ENCODE measurements around the gene TCF7L1.
"Not testable (repeated sequence)": the region's sequence is repeated elsewhere in the genome, so short reads cannot be mapped to it uniquely, and the experiment has no call there.

TCF7L1 gene

DNA sequence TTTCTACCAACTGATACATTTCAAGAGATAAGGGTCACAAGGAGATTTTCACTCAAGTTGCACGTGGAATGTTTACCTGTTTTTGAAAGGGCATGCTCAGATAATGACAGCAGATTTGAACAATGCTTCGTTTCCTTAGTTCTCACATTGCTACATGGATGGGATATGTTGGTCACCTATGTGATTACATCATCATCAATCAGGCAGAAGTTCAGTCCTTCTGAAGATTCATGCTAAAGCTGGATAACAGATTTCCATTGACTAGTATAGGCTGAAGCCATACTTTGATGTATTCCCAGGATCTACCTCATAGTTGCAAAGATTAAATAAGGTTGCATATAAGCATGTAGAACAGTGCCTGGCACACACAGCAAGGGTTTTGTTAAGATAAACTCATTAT is 19.7 kb downstream of the TCF7L1 start:
- TF ChIP-seq, protein P1, sequence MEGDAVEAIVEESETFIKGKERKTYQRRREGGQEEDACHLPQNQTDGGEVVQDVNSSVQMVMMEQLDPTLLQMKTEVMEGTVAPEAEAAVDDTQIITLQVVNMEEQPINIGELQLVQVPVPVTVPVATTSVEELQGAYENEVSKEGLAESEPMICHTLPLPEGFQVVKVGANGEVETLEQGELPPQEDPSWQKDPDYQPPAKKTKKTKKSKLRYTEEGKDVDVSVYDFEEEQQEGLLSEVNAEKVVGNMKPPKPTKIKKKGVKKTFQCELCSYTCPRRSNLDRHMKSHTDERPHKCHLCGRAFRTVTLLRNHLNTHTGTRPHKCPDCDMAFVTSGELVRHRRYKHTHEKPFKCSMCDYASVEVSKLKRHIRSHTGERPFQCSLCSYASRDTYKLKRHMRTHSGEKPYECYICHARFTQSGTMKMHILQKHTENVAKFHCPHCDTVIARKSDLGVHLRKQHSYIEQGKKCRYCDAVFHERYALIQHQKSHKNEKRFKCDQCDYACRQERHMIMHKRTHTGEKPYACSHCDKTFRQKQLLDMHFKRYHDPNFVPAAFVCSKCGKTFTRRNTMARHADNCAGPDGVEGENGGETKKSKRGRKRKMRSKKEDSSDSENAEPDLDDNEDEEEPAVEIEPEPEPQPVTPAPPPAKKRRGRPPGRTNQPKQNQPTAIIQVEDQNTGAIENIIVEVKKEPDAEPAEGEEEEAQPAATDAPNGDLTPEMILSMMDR (IDR thresholded peaks at IDR 0.05) = no peak
- no peaks in the 10 kb centered on the region for H3K27me3 ChIP-seq
- H3K4me1 ChIP-seq = peaks cover 0 to 46% (median 14%) of the 10 kb centered on the region in 4 donors
- intact Hi-C loops (cut with DNase I; ENCODE audit: low total_unique reads) = no loop called here
- H3K9me3 ChIP-seq = no peaks in the 10 kb centered on the region
- no peak for DNase-seq
- H3K4me3 ChIP-seq = no peak overlapping the region
- H3K27ac ChIP-seq = no peak overlapping the region
- H3K36me3 ChIP-seq = no peaks in the 10 kb centered on the region

DNA sequence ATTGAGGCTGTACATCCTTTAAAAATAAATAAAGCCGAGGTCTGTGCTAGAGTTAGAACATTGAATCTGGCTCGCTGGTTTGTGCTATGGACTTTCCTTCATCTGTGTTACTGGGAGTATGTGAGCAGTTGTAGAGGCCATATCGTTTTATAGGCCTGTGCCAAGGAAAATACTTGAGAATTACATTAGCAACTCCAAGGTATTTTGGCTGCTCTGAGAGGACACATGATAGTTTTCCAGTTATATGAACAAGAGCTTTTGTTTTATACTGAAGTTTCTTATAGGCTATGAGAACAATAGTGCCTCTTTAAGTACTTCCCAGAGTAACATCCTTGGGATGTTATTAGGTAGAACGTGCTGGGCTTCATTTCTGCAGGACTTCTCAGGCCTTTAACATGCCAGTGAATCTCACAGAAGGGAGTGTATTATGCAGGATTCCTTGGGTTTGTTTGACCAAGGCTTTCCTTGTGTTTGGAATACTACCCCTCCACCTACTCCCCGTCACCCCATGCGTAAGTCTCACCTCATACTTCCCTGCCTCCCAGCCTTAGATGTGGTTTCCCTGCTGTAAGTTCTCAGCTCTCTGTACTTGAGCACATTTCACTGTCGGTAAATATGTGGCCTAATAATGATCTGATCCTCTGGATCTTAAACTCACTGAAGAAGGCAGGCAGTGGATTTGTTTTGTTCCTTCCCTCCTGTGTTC is 21.0 kb downstream of the TCF7L1 start:
- Histone ChIP-seq H3K9me3 (no peaks in the 10 kb centered on the region), H3K27ac (peak overlapping the region in 1 of 2 donors; percentile 1), H3K27me3 (no peaks in the 10 kb centered on the region), H3K36me3 (no peaks in the 10 kb centered on the region), H3K4me3 (no peak overlapping the region), H3K4me1 (peaks cover 0 to 57% (median 21%) of the 10 kb centered on the region in 4 donors)
- intact Hi-C loops (cut with DNase I; ENCODE audit: low total_unique reads) = no loop called here
- TF ChIP-seq, protein P1 (IDR thresholded peaks at IDR 0.05) = no peak
- DNase-seq = no peak

DNA sequence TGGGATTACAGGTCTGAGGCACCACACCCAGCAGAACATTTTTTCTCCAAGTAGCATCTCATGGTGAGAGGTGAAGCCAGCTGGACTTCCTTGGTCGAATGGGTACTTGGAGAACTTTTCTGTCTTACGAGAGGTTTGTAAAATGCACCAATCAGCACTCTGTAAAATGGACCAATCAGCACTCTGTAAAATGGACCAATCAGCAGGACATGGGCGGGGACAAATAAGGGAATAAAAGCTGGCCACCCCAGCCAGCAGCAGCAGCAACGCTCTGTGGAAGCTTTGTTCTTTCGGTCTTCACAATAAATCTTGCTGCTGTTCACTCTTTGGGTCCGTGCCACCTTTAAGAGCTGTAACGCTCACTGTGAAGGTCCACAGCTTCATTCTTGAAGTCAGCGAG is 21.9 kb downstream of the TCF7L1 start:
- H3K4me3 ChIP-seq; intact Hi-C loops (cut with DNase I; ENCODE audit: low total_unique reads); H3K27ac ChIP-seq; H3K36me3 ChIP-seq; H3K27me3 ChIP-seq; H3K9me3 ChIP-seq: not testable (repeated sequence)
- peak in 1 of 2 donors; percentile 3 for DNase-seq
- H3K4me1 ChIP-seq = peaks cover 0 to 63% (median 22%) of the 10 kb centered on the region in 4 donors

DNA sequence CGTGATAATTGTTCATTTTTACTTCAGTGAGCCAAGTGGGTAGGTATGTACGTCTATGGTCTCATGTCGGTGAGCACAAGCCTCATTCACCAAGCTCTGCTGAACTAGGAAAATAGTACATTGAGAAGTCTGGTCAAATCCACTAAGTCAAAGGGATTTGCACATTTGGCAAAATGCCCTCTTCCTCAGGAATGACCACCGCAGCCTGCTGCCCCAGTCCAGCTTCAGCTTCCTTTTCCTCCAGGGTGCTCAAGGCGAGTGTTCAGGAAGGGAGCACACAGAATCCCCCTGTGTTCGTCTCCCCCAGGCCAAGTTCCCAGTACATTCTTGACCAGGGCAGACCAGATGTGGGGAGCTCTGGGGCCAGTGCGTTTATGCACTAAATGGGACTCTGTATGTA is 23.0 kb downstream of the TCF7L1 start:
- TF ChIP-seq, protein P1 (IDR thresholded peaks at IDR 0.05) = no peak
- peaks cover 0 to 69% (median 25%) of the 10 kb centered on the region in 4 donors for H3K4me1 ChIP-seq
- H3K9me3 ChIP-seq = no peaks in the 10 kb centered on the region
- no peaks in the 10 kb centered on the region for H3K27me3 ChIP-seq
- no peaks in the 10 kb centered on the region for H3K36me3 ChIP-seq
- H3K4me3 ChIP-seq = no peak overlapping the region
- no peak overlapping the region for H3K27ac ChIP-seq
- intact Hi-C loops (cut with DNase I; ENCODE audit: low total_unique reads) = no loop called here
- peak in 1 of 2 donors; percentile 25 for DNase-seq

DNA sequence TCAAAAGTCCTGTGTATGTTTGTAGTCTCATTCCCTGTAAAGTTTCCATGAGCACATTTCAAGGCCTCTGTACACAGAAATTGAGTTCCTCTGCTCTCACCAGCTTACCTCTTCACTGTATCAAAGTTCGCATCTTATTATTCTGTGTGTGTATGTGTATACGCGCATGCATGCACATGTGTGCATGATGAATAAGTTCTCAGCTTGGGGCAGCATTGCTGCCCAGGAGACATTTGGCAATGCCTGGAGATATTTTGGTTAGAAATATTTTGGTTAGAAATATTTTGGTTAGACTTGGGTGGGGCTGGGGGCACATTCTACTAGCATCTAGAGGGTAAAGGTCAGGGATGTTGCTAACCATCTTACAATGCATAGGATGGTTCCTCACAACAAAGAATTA is 23.4 kb downstream of the TCF7L1 start:
- Histone ChIP-seq H3K36me3 (no peaks in the 10 kb centered on the region), H3K4me1 (peaks cover 0 to 74% (median 30%) of the 10 kb centered on the region in 4 donors), H3K27ac (no peak overlapping the region), H3K9me3 (no peaks in the 10 kb centered on the region), H3K4me3 (no peak overlapping the region), H3K27me3 (no peaks in the 10 kb centered on the region)
- intact Hi-C loops (cut with DNase I; ENCODE audit: low total_unique reads) = no loop called here
- TF ChIP-seq, protein P1 (IDR thresholded peaks at IDR 0.05) = no peak
- DNase-seq = no peak

DNA sequence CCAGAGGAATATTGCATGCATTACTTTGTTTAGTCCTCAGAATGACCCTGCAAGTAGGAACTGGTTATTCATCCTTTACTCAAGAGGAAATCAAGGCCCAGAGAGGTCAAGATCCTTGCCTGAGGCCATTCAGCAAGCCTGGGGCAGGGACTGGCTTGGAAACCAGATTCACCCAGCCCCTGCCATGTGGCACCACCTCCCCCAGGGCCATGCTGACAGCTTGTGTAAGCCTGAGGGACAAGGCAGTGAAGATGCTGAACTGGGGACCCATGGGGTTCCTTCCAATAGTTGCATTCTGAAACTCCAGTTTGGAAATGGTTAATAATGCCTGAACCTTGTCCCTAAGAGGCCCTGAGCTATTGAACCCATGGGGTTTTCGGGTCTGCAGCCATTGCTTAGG is 24.2 kb downstream of the TCF7L1 start:
- Histone ChIP-seq H3K27me3 (no peaks in the 10 kb centered on the region), H3K9me3 (no peaks in the 10 kb centered on the region), H3K27ac (no peak overlapping the region), H3K36me3 (no peaks in the 10 kb centered on the region), H3K4me3 (no peak overlapping the region), H3K4me1 (peaks cover 0 to 81% (median 37%) of the 10 kb centered on the region in 4 donors)
- intact Hi-C loops (cut with DNase I; ENCODE audit: low total_unique reads) = no loop called here
- no peak for DNase-seq
- TF ChIP-seq, protein P1 (IDR thresholded peaks at IDR 0.05) = no peak

Data from tibial artery (tissue), 4 donors.